ENCODE measurements around the gene NUTF2.

Gene NUTF2

DNA sequence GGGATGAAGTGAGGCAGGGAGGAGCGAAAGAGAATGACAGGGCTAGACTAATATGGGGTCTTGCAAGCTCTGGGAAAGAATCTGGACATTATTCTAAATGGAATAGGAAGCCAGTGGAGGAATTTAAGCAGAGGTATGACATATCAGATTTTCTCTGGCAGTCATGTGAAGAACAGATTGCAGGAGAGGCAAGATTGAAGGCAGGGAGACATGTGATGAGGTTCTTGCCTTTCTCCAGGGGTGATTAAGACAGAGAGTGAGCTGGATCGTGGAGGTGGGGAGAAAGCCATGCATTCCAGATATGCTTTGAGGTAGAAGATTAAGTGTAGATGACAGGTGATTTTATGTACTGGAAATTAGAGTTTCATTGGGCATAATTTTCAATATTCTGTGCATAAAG lies 8.9 kb upstream of the NUTF2 start:
- no peak for DNase-seq (ENCODE audit: low read depth, low spot score)

DNA sequence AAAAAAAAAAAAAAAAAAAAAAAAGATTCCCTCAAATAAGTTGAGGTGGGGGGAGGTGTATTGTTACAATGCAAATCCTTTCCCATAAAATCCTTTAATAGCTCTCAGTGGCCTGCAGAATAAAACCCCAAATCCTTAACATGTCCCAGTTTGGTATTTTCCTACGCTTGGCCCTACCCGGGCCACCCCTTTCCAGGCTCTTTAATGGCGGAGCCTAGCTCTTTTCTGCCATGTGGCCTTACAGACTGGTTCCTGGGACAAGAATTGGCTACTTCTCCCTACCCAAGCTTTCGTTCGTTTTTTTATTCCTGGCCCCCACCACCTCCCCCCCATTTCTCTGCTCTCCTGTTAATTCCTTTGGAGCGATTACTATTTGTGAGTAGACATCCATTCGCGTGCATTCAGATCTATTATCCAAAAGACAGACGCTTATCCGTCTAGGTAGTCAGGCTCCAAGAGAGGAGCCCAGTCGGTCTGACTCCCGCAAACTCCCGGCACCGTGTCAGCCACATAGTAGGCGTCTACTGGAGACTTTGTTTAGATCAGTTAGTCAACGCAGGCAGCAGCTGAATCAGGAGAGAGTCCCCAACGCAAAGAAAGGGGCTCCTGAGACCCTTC lies 5.4 kb upstream of the NUTF2 start:
- DNase-seq (ENCODE audit: low read depth, low spot score): no peak

DNA sequence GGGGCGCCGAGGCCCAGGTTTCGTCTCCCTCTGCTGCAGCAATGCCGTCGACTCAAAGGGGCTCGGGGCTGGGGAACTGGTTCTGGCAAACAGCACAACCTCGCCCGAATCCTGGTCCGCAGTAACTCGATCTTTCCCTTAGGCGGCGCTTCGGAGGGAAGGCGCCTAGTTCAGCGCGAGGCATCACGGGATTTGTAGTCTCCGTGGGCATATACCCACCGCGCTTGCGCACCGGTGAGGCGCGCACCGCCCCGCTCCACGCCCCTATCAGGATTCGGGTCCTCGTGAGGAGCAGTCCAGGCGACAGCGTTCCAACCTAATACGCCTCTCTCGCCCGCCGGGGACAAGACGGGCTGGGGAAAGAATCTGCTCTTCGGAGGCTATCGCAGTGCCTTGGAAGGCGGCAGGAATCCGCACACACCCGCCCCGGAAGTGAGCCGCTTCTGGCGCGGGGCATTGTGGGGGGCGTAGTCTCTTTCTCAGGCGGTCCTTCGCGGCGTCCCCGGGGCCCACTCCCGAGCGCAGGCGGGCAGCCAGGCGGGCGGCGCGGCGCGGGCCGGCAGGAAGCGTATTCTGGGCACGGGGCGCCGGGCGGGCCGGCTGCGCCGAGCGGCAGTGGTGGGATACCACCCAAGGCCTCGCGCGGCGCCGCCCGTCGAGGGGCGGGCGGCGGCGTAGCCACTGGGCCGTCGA lies 4.8 kb upstream of the NUTF2 start, which contains the start of gene THAP11:
Gene THAP11, plus strand, starts transcription at position 505 of the 693 bp plus-strand sequence. CDS start 235 bp downstream, outside the sequence.
- DNase-seq (ENCODE audit: low read depth, low spot score): peak; percentile 87

- no peak for DNase-seq (ENCODE audit: low read depth, low spot score)
Observed at GRCh38 chr16:67842509-67843342, 4.0 kb upstream of the NUTF2 start.

DNA sequence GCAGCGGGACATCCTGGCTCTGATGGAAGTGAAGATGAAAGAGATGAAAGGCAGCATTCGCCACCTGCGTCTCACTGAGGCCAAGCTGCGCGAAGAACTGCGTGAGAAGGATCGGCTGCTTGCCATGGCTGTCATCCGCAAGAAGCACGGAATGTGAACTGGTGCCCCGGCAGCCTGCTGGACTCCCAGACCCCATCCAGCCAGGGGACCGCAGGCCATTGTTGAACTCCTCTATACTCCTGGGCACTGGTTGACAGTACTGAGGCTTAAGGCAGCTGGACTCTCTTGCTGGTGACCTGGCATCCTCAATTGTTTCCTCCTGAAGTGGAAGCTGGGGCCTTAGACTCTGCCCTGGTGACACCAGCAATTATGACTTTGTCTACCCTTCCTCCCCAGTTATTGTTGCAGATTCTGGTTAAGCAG lies 3.4 kb upstream of the NUTF2 start:
- DNase-seq (ENCODE audit: low read depth, low spot score): no peak

GRCh38 chr16:67844497-67844896 lies 2.2 kb upstream of the NUTF2 start:
- DNase-seq (ENCODE audit: low read depth, low spot score): no peak

GRCh38 chr16:67845291-67846062 lies 1.3 kb upstream of the NUTF2 start:
- no peak for DNase-seq (ENCODE audit: low read depth, low spot score)

GRCh38 chr16:67846063-67846319 lies 742 bp upstream of the NUTF2 start:
- no peak for DNase-seq (ENCODE audit: low read depth, low spot score)

DNA sequence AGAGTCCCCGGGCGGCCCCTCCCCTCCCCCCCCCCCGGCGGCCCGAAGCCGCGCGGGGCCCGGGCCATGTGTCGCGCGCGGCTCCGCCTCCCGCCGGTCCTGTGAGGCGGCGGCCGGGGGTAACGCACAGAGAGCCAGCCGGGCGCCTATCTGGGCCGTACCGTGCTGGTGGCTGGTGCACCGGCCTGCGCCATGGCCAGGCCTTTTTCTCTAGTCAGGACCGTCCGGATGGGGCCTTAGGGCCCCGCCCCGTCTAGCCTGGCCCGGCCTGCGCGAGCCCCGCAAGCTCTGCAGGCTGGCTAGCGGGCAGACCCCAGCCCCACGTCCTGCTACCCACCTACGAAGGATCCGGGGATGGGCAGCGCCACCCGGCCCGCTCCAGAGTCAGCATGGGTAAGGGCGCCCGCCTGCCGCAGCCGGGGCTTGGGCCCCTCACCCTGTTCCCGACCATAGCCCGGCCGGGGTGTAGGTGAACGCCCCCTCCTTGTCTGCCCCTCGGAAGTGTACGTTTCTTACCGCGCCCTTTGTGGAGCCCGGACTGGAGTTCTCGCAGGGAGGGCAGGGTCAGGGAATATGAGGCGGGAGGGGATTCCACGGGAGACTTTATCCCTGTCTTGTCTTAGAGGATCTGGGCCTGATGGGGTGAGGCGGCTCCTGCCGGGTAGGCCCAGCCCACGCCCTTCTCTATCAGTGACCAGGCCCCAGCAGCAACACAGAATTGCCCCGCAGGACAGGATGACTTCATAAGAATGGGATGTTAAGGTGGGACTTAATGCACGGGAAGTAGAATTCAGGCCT lies 530 bp downstream of the NUTF2 start, which contains the start of gene CENPT:
Gene CENPT, minus strand, starts transcription at position 630 of the 798 bp plus-strand sequence. CDS start 13,834 bp downstream, outside the sequence.
- DNase-seq (ENCODE audit: low read depth, low spot score): no peak

- DNase-seq (ENCODE audit: low read depth, low spot score): no peak
Observed at GRCh38 chr16:67848118-67848517, 1.4 kb downstream of the NUTF2 start.

GRCh38 chr16:67853670-67854069 lies 6.9 kb downstream of the NUTF2 start:
- DNase-seq (ENCODE audit: low read depth, low spot score): no peak

GRCh38 chr16:67855789-67856188 lies 9.1 kb downstream of the NUTF2 start:
- no peak for DNase-seq (ENCODE audit: low read depth, low spot score)

GRCh38 chr16:67856927-67857546 lies 10.3 kb downstream of the NUTF2 start:
- DNase-seq (ENCODE audit: low read depth, low spot score): no peak

DNA sequence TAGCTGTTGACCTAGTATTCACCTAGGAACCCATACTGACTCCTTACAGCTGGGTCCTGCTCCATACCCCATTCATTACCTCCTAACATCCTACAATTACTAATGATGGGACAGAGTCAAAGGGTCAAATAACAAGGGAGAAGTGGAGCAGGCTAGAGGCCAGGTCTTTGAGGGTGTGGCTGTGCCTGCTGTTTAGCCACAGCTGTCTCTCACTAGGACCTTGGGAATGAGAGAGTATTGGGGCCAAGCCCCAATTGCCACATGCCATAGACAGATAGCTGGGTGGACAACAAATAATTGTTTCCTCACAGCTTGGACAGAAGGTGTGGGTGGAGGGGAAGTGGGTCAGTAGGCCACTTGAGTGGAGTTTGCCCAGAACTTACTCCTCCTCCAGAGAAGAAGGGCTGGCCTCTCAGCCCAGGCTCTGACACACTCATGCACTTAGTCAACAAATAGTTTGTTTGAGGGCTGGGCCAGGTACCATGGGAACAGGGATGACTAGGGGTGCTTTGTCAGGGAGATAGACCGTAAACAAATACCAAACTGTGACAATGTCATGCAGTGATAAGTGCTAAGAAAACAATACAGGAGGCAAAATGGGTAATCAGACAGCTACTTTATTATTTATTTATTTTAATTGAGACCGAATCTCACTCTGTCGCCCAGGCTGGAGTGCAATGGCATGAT lies 11.0 kb downstream of the NUTF2 start:
- DNase-seq (ENCODE audit: low read depth, low spot score): no peak

DNA sequence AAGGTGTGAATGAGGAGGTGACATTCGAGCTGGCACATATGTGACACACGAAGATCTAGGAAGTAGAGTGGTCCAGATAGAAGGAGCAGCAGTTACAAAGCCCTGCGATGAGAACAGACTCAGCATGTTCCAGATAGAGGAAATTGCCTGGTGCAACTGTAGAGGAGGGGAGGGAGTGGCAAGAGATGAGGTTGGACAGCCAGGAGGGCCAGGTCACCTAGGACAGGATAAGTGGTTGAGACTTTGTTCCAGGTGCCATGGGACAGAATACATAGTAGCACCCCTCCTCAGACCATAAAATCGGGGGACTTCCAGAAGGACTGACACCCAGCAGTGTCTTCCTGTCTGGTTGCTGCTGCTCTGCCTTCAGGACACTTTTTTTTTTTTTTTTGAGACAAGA lies 11.8 kb downstream of the NUTF2 start:
- DNase-seq (ENCODE audit: low read depth, low spot score): no peak

DNA sequence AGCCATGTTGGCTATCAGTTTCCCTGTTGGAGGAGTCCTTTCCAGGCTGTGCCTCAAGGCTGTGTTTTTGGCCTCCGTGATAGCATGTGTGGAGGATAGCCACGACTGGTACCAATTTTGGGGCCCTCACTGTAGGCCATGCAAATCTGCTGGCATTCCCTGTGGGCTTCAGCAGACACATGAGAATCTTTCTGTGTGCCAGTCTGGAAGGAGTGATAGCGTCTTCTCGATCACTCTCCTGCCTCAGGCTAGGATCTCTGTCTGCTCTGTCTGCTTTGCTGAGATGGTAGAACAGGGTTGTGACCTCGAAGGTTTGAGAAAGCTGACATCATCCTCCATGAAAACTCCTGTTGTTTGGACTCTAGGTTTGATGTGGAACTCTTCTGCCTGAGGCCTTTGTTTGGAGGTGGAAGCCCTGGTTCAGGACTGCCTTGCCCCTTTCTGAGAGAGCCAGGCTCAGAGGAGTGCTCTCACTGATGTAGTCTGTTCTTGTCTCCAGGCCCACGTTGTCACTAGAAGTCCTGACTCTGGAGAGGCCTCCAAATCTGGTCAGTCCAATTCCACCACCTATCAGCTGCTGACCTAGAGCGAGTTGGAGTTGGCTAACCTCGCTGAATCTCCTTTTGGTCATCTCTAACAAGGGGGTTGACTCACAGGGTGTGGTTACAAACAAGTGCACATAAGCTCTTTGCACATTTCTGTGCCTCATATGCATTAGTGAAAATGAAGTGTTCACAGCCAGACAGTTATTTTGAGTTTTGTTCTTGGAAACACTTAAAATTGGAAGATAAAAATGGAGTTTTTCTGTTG lies 14.1 kb downstream of the NUTF2 start:
- DNase-seq (ENCODE audit: low read depth, low spot score): no peak

DNA sequence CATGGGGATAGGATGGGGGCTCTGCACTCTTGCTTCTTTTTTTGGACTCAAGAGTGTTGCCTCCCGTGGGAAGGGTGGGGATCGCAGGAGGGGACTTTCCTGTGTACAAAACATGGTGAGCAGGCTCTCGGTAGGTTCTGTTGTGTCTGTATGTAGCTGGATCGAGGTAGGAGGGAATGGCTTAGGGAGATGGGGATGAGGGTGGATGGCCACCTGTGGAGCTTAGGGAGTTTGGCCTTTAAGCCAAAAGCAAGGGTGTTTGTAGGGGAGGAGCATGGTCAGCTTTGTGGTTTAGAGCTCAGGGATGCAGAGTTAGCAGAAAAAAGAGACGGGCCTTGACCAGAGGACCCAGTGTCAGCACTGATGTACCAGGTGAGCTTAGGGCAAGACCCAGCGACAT lies 15.1 kb downstream of the NUTF2 start:
- no peak for DNase-seq (ENCODE audit: low read depth, low spot score)

DNA sequence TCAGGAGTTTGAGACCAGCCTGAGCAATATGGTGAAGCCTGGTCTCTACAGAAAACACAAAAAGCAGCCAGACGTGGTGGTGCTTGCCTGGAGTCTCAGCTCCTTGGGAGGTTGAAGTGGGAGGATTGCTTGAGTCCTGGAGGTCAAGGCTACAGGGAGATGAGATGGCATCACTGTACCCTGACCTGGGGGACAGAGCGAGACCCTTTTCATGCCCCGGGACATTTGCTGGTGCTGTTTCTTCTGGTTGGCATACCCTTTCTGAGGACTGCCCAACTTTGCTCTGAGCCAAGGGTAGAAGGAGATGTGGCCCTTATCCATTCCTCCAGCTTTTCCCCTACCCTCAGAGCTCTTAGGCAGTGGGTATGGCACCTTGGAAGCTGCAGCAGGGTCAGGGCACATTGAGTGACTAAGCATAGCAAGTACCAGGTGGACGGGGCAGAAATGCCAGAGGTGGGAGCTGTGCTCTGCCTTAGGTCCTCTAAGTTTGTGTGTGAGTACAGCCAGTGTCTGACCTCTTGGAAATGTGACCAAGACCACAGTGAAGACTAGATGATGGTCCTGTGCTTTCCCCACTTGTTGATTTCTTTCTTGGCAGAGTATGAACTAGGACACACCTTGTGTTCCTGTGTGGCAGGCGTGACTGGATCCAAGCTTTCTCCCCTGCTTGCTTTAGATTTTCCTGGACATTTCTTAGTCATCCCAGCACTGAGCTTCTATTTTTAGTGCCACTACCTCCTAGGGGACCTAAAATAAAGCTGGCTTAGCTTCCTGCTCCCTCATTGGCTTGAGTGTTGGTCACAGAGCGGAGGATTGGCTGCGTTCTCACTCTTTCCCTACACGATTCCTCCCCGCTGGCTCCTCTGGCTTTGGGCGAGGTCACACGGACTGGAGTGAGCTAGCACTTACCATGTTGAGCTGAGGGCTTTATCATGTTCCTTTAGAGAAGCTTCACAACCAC lies 16.2 kb downstream of the NUTF2 start:
- no peak for DNase-seq (ENCODE audit: low read depth, low spot score)

All from brain pericyte (primary cell).